SU-DHL-6 (cell line): ENCODE data around the gene CDC42BPA.

Experiments
- CTCF ChIP-seq: fragments of 200-600 bp; sonication (generic); IDR thresholded peaks from one replicate; pipeline ENCODE4 v1.5.1; 2017; ENCODE audit warnings: antibody characterized with exemption, mild to moderate bottlenecking, low read length, moderate library complexity; ENCODE audit not compliant: insufficient read depth, poor library complexity, severe bottlenecking
- EZH2phosphoT487 ChIP-seq: fragments of 200-600 bp; sonication (generic), shearing (Covaris generic); conservative IDR thresholded peaks from 2 replicates; pipeline ENCODE4 v1.6.1; 2018; ENCODE audit warnings: mild to moderate bottlenecking, antibody characterized with exemption, low read length, moderate library complexity, mixed read lengths

GRCh38 chr1:227320476-227320875, 2.2 kb upstream of the CDC42BPA start:
- TF ChIP-seq CTCF (no peak), EZH2phosphoT487 (no peak)
